Choroid plexus epithelial cell (primary cell): ENCODE data around the gene HJV.

Experiments used
- DNase-seq: peaks from one replicate; pipeline ENCODE4 v3.0.0-alpha.2; 2010; ENCODE audit warnings: low read depth
- H3K4me3 ChIP-seq: 2 replicates; pipeline ENCODE4 v1.5.1; 2011; ENCODE audit warnings: low read depth, mild to moderate bottlenecking, control low read depth, low read length, moderate library complexity
- TF ChIP-seq, protein P1 (sequence below): conservative IDR thresholded peaks from 2 replicates; pipeline ENCODE4 v1.5.1; 2011; ENCODE audit warnings: low read depth, mild to moderate bottlenecking, control low read depth, inconsistent platforms, low read length, moderate library complexity

HJV gene

GRCh38 chr1:145994391-145995120, 27.0 kb downstream of the HJV start:
- TF ChIP-seq, protein P1, sequence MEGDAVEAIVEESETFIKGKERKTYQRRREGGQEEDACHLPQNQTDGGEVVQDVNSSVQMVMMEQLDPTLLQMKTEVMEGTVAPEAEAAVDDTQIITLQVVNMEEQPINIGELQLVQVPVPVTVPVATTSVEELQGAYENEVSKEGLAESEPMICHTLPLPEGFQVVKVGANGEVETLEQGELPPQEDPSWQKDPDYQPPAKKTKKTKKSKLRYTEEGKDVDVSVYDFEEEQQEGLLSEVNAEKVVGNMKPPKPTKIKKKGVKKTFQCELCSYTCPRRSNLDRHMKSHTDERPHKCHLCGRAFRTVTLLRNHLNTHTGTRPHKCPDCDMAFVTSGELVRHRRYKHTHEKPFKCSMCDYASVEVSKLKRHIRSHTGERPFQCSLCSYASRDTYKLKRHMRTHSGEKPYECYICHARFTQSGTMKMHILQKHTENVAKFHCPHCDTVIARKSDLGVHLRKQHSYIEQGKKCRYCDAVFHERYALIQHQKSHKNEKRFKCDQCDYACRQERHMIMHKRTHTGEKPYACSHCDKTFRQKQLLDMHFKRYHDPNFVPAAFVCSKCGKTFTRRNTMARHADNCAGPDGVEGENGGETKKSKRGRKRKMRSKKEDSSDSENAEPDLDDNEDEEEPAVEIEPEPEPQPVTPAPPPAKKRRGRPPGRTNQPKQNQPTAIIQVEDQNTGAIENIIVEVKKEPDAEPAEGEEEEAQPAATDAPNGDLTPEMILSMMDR: no peak
- no peak for DNase-seq

GRCh38 chr1:145993618-145994390, 27.7 kb downstream of the HJV start:
- TF ChIP-seq, protein P1: no peak
- no peak for DNase-seq
- peak overlapping the region; percentile 93 for H3K4me3 ChIP-seq

More at GRCh38 chr1:145994391-145995120, 27.0 kb downstream of the HJV start:
- H3K4me3 ChIP-seq: peak overlapping the region; percentile 93

DNA sequence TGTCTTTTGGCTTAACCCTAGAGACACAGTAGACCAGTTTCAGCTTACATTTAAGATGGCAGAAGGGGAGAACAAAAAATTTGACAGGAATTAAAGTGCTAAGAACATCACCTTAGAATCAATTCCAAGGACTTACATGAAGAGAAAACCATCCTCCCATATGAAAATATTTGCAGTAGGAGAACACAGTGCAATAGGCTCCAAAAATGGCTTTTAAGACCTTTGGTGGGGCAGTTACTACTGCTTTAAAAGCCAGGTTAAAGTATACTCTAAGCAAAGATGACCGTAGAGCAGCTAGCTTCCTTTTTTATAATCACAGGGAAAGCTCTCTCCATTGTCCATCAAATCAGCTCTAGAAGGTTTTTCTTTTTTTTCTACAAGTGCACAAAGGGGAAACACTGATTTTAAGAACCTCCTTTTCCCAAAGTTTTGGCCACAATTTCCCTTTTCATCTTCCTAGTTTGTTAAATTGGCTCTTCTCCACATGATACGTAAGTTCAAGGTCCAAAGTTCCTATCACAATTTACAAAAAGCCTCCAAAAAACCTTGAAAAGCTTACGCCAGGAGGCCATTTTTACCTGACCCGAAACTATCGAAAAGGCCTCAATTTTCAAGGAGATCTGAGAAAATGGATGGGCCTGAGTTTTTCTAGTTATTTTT, 28.4 kb downstream of the HJV start:
- DNase-seq: no peak
- H3K4me3 ChIP-seq: peak overlapping the region; percentile 93
- TF ChIP-seq, protein P1: no peak

GRCh38 chr1:145992502-145992936, 29.0 kb downstream of the HJV start:
- no peak for DNase-seq
- peak overlapping the region; percentile 93 for H3K4me3 ChIP-seq
- TF ChIP-seq, protein P1: no peak

- H3K4me3 ChIP-seq: peak overlapping the region; percentile 93
- no peak for DNase-seq
- TF ChIP-seq, protein P1: no peak
These were observed 29.7 kb downstream of the HJV start for GRCh38 chr1:145991735-145992412.

GRCh38 chr1:145990249-145990855, 31.2 kb downstream of the HJV start:
- no peak overlapping the region for H3K4me3 ChIP-seq
- no peak for DNase-seq
- TF ChIP-seq, protein P1: no peak
